Liver (tissue), 9 donors: ENCODE measurements around the gene WDR5. TPM values are rescaled to one million over a fixed set of nuclear protein-coding genes. Genes with fewer than 3 reads are reported as not detected.

Experiments
- DNase-seq: peaks from one replicate; pipeline ENCODE4 v3.0.0-alpha.2; 2017; ENCODE audit warnings: low spot score
- H3K27ac ChIP-seq, 2 donors: one replicate each; pipeline ENCODE4 v1.7.0; 2013; ENCODE audit warnings: inconsistent platforms in 2 of 2, low read length in 2 of 2, control low read depth in 1 of 2, low read depth in 1 of 2, mild to moderate bottlenecking in 1 of 2
- H3K27me3 ChIP-seq, 4 donors: one replicate each; pipeline versions ENCODE4 v1.6.1 to v1.7.0; 2013; ENCODE audit warnings: low read length in 3 of 4, inconsistent platforms in 1 of 4, mild to moderate bottlenecking in 1 of 4, moderate library complexity in 1 of 4; ENCODE audit not compliant: control insufficient read depth in 4 of 4, insufficient read depth in 4 of 4
- H3K36me3 ChIP-seq, 4 donors: one replicate each; pipeline versions ENCODE4 v1.6.1 to v1.7.0; 2013; ENCODE audit warnings: low read length in 3 of 4, mild to moderate bottlenecking in 3 of 4, low read depth in 1 of 4, moderate library complexity in 1 of 4; ENCODE audit not compliant: control insufficient read depth in 4 of 4, insufficient read depth in 3 of 4
- H3K4me1 ChIP-seq, 4 donors: one replicate each; pipeline versions ENCODE4 v1.6.1 to v1.7.0; 2013; ENCODE audit warnings: low read length in 3 of 4, mild to moderate bottlenecking in 3 of 4, moderate library complexity in 1 of 4; ENCODE audit not compliant: control insufficient read depth in 4 of 4, insufficient read depth in 4 of 4
- H3K4me3 ChIP-seq, 3 donors: one replicate each; pipeline versions ENCODE4 v1.6.1 to v1.7.0; 2013; ENCODE audit warnings: low read length in 3 of 3, control low read depth in 1 of 3, low read depth in 1 of 3, mild to moderate bottlenecking in 1 of 3
- H3K9ac ChIP-seq, 2 donors: one replicate each; pipeline ENCODE4 v1.7.0; 2013; ENCODE audit warnings: low read length in 2 of 2, mild to moderate bottlenecking in 2 of 2, moderate library complexity in 2 of 2, control low read depth in 1 of 2, low read depth in 1 of 2
- H3K9me3 ChIP-seq, 4 donors: one replicate each; pipeline versions ENCODE4 v1.6.1 to v1.7.0; 2013; ENCODE audit warnings: low read length in 3 of 4; ENCODE audit not compliant: control insufficient read depth in 4 of 4
- ATF3 ChIP-seq: IDR thresholded peaks from 2 replicates; pipeline ENCODE4 v1.6.1; 2016; ENCODE audit warnings: antibody characterized with exemption
- CTCF ChIP-seq: fragments of 150-350 bp; IDR thresholded peaks from 2 replicates; pipeline ENCODE4 v1.5.1; 2017; ENCODE audit warnings: improper control_type of control experiment, low read depth, low read length; ENCODE audit not compliant: missing input control
- EGR1 ChIP-seq, 2 donors: IDR thresholded peaks; 2 replicates each; pipeline ENCODE4 v1.6.1; 2016 to 2018; ENCODE audit warnings: antibody characterized with exemption in 2 of 2, low read depth in 2 of 2
- FOXA1 ChIP-seq: IDR thresholded peaks from 2 replicates; pipeline ENCODE4 v1.6.1; 2016; ENCODE audit warnings: antibody characterized with exemption
- FOXA2 ChIP-seq: IDR thresholded peaks from 2 replicates; pipeline ENCODE4 v1.6.1; 2016; ENCODE audit warnings: antibody characterized with exemption
- GABPA ChIP-seq, 2 donors: IDR thresholded peaks in 1 of 2; conservative IDR thresholded peaks in 1 of 2; 2 replicates each; pipeline ENCODE4 v1.6.1; 2016; ENCODE audit warnings: antibody characterized with exemption in 2 of 2, mild to moderate bottlenecking in 1 of 2, moderate library complexity in 1 of 2
- HNF4A ChIP-seq, 2 donors: conservative IDR thresholded peaks; 2 replicates each; pipeline ENCODE4 v1.6.1; 2016; ENCODE audit warnings: antibody characterized with exemption in 2 of 2, mild to moderate bottlenecking in 2 of 2
- JUND ChIP-seq, 2 donors: IDR thresholded peaks; 2 replicates each; pipeline ENCODE4 v1.6.1; 2016; ENCODE audit warnings: antibody characterized with exemption in 2 of 2
- MAX ChIP-seq: IDR thresholded peaks from 2 replicates; pipeline ENCODE4 v1.6.1; 2016; ENCODE audit warnings: antibody characterized with exemption
- NR2F2 ChIP-seq: IDR thresholded peaks from 2 replicates; pipeline ENCODE4 v1.6.1; 2016; ENCODE audit warnings: antibody characterized with exemption
- RAD21 ChIP-seq, 2 donors: IDR thresholded peaks; 2 replicates each; pipeline ENCODE4 v1.6.1; 2016; ENCODE audit warnings: antibody characterized with exemption in 2 of 2, mild to moderate bottlenecking in 2 of 2
- REST ChIP-seq: IDR thresholded peaks from 2 replicates; pipeline ENCODE4 v1.6.1; 2016; ENCODE audit warnings: antibody characterized with exemption, mild to moderate bottlenecking
- RXRA ChIP-seq, 2 donors: IDR thresholded peaks; 2 replicates each; pipeline ENCODE4 v1.6.1; 2017 to 2018; ENCODE audit warnings: antibody characterized with exemption in 2 of 2, mild to moderate bottlenecking in 1 of 2
- SP1 ChIP-seq: IDR thresholded peaks from 2 replicates; pipeline ENCODE4 v1.6.1; 2018; ENCODE audit warnings: antibody characterized with exemption, mild to moderate bottlenecking
- TAF1 ChIP-seq: conservative IDR thresholded peaks from 2 replicates; pipeline ENCODE4 v1.6.1; 2016; ENCODE audit warnings: antibody characterized with exemption, mild to moderate bottlenecking
- YY1 ChIP-seq: IDR thresholded peaks from 2 replicates; pipeline ENCODE4 v1.6.1; 2016; ENCODE audit warnings: antibody characterized with exemption, mild to moderate bottlenecking
- ZBTB33 ChIP-seq: IDR thresholded peaks from 2 replicates; pipeline ENCODE4 v1.6.1; 2016; ENCODE audit warnings: antibody characterized with exemption
- WGBS: extraction: QIAGEN DNeasy Blood & Tissue Kit; methylation state at CpG from one replicate; pipeline ENCODE4 v1.1.7; 2013; 5-methylcytosine and 5-hydroxymethylcytosine counted together
- polyA plus RNA-seq, 2 donors: library from polyadenylated mRNA; stranded (reverse) in 1 of 2; unstranded in 1 of 2; fragments of 200-250 nt in 1 of 2; fragments of >200 nt in 1 of 2; fragmentation: Nextera tagmentation in 1 of 2; extraction: Ambion mirVana in 1 of 2; gene quantifications; one replicate each; pipeline versions ENCODE4 v1.2.1 to v1.2.3, GENCODE V29; 2013 to 2015
- total RNA-seq, 2 donors: library from RNA; depleted of rRNA; stranded (reverse); fragments of >200 nt; gene quantifications; one replicate each; pipeline ENCODE4 v1.2.3, GENCODE V29; 2014
- donor health status: healthy.
- donor health status: healthy.
- donor health status: healthy.
- donor health status: healthy.
- donor health status: healthy.

WDR5 gene
- total and polyA plus RNA-seq, 4 donors: 11.1 to 21.6 (median 14.6) TPM

- no peaks in the 10 kb centered on the region for H3K27me3 ChIP-seq
- H3K4me3 ChIP-seq: no peak overlapping the region
- H3K36me3 ChIP-seq: no peaks in the 10 kb centered on the region
- WGBS: 79% methylated on average over 12 of the region's 12 CpGs
- no peaks in the 10 kb centered on the region for H3K9me3 ChIP-seq
- DNase-seq: no peak
- H3K27ac ChIP-seq: peak overlapping the region; percentile 93 to 99
- H3K9ac ChIP-seq: peak overlapping the region in 1 of 2 donors; percentile 63
- no peak for TF ChIP-seq ZBTB33
- TF ChIP-seq EGR1 (IDR thresholded peaks at IDR 0.05; ENCODE audit: low read depth in 2 of 2): no peak
- no peak for TF ChIP-seq FOXA1
- TF ChIP-seq CTCF: no peak
- peaks cover 23 to 62% (median 44%) of the 10 kb centered on the region in 4 donors for H3K4me1 ChIP-seq
These were observed 51.2 kb downstream of the WDR5 start for GRCh38 chr9:134187110-134187531.

- no peaks in the 10 kb centered on the region for H3K36me3 ChIP-seq
- peaks cover 22 to 55% (median 39%) of the 10 kb centered on the region in 4 donors for H3K4me1 ChIP-seq
- no peak overlapping the region for H3K4me3 ChIP-seq
- no peaks in the 10 kb centered on the region for H3K27me3 ChIP-seq
- no peak for DNase-seq
- no peak for TF ChIP-seq RAD21 (IDR thresholded peaks at IDR 0.05)
- no peak for TF ChIP-seq YY1
- no peak for TF ChIP-seq REST
- TF ChIP-seq JUND (IDR thresholded peaks at IDR 0.05): no peak
- no peak for TF ChIP-seq RXRA (IDR thresholded peaks at IDR 0.05)
- no peak for TF ChIP-seq FOXA1
- TF ChIP-seq TAF1: no peak
- no peak for TF ChIP-seq SP1
- TF ChIP-seq CTCF: no peak
- no peak for TF ChIP-seq FOXA2
- TF ChIP-seq ZBTB33: no peak
- TF ChIP-seq NR2F2: no peak
- TF ChIP-seq MAX: no peak
- no peak for TF ChIP-seq HNF4A (conservative IDR thresholded peaks at IDR 0.05)
- TF ChIP-seq ATF3: no peak
- no peak for TF ChIP-seq GABPA (IDR thresholded peaks at IDR 0.05 in 1 of 2, conservative IDR thresholded peaks at IDR 0.05 in 1 of 2)
- TF ChIP-seq EGR1 (IDR thresholded peaks at IDR 0.05; ENCODE audit: low read depth in 2 of 2): no peak
- 76% methylated on average over 12 of the region's 12 CpGs for WGBS
- no peaks in the 10 kb centered on the region for H3K9me3 ChIP-seq
- peak overlapping the region; percentile 93 to 99 for H3K27ac ChIP-seq
- no peak overlapping the region for H3K9ac ChIP-seq
These were observed 52.1 kb downstream of the WDR5 start for GRCh38 chr9:134187891-134188385.
